NCI-H524 treated with DMSO at 0.1 percent for 48 hours (cell line): ENCODE measurements around the gene OGA.

ENCODE experiments used
- DNase-seq: peaks from one replicate; lab custom pipeline; 2025; lab: John Stamatoyannopoulos, UW

The OGA gene

DNA sequence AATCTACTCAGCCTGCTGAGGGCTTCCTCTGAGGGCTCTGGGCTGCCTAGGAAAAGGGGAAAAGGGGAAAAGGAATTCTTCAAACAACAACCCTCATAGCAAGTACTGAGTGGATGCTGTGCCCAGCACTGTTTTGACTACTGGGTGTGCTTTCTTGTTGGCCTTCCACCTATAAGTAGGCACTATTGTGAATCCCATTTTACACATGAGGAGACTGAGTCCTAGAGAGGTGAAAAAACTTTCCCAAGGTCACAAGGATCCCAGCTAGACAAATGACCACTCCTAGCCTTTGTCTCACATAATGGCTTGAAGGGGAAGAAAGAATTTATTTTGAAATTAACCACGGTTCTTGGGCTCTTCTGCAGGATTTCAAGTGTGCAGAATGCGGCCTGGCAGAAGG is 59.4 kb downstream of the OGA start:
- no peak for DNase-seq

DNA sequence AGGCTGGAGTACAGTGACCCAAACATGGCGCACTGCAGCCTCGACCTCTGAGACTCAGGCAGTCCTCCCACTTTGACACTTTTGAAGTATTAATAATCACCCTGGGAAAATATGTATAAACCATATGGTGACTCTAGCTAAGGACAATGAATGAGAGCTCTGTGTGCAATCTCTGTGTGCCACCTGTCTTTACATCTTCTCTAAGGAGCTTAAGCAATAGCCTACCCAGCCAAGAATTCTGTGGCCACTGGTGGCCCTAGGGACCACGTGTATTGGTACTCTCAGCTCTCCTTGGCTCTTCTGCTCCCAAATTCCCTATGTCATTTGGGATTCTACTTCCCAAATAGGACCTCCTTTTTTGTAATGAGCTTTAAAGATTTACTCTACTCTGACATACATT is 66.0 kb downstream of the OGA start:
- DNase-seq = peak; percentile 72

DNA sequence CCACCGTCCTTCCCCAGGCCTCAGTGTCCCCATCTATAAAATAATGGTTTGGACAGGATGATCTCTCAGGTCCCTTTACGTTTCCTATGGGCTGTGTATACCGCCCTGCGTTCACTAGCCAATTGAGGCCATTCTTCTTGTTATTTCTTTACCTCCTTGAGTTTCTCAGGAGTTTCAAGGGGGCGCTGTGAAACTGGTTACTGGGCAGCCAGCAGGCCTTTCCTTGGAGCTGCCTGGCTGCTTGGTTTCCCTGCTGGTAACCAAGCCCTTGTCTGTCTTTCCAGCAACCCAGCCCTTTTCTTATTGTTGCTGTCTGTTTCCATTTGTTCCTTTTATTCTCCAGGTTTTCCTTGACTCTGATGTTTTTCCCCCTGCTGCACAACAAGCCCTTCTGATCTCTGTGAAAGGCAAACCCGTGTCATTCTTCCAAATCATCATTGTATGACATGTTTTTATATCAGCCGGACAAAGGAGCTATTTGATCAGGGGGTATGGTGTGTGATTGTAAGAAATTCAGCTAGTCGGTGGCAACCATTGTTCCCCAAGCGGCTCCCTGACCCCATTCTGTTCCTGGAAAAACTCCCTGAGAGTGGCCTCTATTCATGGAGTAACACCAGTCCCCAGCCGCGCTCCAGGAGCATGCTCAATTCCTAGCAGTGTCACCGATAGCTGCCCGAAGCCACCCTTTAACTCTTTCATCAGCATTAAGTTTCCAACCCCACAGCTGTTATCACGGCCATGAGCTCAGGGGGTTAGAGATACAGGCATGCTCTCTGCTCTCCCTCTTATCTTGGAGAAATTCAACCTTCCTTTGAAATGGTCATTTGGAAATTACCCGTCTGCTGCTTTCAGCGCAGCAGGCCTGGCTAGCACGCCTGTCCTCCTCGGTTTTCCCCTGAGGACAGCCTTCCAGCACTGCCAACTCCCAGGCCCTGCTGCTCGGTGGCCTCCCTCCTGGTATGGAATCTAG is 68.9 kb downstream of the OGA start:
- DNase-seq = no peak

DNA sequence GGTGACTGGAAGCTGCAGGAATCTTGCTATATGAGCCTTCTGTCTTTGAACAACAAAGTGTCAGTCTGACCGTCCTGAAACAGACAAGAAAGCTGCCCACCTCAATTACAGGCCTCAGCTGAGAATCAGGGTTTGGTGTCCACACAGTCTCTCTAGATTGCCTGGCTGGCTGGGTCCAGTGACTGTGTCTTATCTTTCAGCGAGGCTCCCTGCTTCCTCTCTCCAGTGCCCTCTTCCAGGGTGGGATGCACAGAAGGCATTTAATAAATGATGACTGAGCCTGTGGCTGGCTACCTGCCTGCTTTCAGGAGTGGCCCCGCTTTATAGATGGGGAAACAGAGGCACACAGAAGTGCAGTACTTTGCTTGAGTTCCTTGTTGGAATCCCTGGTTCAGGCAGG is 69.7 kb downstream of the OGA start:
- no peak for DNase-seq

DNA sequence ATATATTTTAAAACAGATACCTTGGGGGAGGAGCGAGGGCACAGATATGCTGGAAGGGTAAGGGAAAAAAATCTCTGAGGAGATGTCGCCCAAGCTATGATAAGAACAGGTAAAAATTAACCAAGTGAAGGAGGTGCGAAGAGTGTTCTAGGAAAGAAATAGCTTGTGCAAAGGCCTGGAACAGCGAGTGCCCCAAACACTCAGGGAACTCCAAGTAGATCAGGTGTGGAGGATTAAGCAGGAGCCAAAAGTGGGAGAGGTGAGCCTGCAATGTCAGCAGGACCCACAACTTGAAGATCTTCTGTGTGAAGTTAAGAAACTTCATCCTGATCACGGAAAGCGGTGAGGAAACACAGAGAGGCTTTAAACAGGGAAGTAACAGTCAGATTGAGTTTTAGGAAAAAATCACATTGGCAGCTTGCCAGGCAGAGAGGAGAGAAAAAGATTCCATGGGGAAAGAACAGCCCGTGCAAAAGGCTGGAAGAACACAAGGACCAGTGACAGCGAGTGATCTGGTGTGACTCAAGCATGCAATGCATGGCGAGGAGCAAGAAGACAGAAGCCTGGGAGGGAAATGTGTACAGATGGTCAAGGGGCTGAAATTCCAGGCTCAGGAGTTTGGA is 73.1 kb downstream of the OGA start:
- DNase-seq = no peak

DNA sequence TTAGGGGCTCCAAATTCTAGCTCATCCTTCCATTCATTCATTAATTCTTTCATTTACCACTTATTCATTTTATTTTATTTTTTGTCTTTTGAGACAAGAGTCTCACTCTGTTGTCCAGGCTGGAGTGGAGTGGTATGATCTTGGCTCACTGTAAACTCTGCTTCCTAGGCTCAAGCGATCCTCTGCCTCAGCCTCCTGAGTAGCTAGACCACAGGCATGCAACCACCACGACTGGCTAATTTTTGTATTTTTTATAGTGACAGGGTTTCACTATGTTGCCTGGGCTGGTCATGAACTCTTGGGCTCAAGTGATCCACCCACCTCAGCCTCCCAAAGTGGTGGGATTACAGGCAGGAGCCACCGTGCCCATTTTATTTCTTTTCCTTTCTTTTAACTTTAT is 74.0 kb downstream of the OGA start:
- DNase-seq = no peak

DNA sequence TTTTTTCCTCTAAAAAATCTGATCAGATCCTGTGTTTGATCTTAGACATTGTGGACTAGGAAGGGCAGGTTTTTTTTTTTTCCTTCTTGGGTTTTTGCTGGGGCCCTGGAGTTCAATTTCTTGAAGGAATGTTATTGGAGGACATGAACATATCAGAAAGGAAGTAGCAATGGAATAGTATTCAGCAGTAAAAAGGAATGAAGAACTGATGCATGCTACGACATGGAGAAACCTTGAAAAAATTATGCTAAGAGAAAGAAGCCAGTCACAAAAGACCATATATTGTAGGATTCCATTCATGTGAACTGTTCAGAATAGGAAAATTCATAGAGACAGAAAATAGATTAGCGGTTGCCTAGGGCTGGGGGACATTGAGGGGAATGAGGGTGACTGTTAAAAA is 76.3 kb downstream of the OGA start:
- no peak for DNase-seq

DNA sequence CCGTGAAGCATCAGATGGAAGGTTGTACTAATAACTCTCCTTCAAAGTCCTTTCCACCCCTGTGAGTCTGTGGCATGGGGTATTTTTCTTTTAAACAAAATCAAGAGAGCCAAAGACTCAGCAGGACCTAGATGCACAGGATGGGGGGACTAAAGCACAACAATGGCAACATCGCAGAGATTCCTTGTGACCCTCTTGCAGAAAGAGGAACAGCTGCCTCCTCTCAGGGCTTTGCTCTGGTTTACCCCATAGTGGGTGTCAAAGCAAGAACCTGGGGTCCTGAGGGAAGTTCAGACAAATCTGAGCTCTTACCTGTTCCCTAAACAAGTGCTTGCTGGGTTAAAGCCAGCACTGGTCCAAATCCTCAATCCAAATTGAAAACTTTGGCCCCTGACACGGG is 81.6 kb downstream of the OGA start:
- DNase-seq = no peak
